Heart right ventricle (tissue), 12 donors: ENCODE data around the gene TSN. TPM values are rescaled to one million over a fixed set of nuclear protein-coding genes. Genes with fewer than 3 reads are reported as not detected.

Experiments
- polyA plus RNA-seq, 2 donors: library from polyadenylated mRNA; stranded (reverse); fragments of 200-250 nt; gene quantifications; one replicate each; pipeline ENCODE4 v1.2.3, GENCODE V29; 2013
- total RNA-seq, 10 donors: library from RNA; stranded (reverse); fragmentation: NEBNext Ultra II Directional in 3 of 10; extraction: Animal tissue kit (Norgen Biotek cat#: 25700) in 3 of 10; gene quantifications; one replicate each; pipeline versions ENCODE4 v1.2.1 to v1.2.4, GENCODE V29; 2021 to 2023
- donor health status: ischemic (EF 13 %, LVEDD 7.1; RV severe dilation, severe dysfunction).
- donor health status: healthy with polysubstance abuse.
- donor health status: DM: no; HTN: yes; CAD: no.
- donor health status: DM: no; HTN: no; CAD: no.
- donor health status: ischemic (EF 25% LVEDD 6.9; RV normal size, moderate dysfunction).
- donor health status: ischemic (EF 25% LVEDD 5.7; RV mildly dilated, moderate dysfunction).
- donor health status: healthy.
- donor health status: nonischemic (EF 11% LVEDD 7.7; RV severe dilation, severe dysfunction).
- donor health status: DM: yes; HTN: yes; CAD: no.
- donor health status: PGD.
- donor health status: ischemic (EF 29% LVEDD 5.4; RV normal size, mild dysfunction).
- donor health status: nonischemic (EF 23%, LVEDD 6.1; RV moderate dilation, normal function).

TSN gene
- total and polyA plus RNA-seq, 12 donors = 15.3 to 54.4 (median 47.3) TPM

Other genes starting within 250 kb of the TSN start
- not detected for gene RNU4ATAC, start 224.8 kb upstream of the TSN start, total RNA-seq
- not detected for gene RNU4ATAC, start 224.8 kb upstream of the TSN start, polyA plus RNA-seq
- 10 to 100 TPM; 52.9 to 90.6 (median 76.4) TPM for gene CLASP1, start 106.2 kb upstream of the TSN start, total RNA-seq
- gene CLASP1, start 106.2 kb upstream of the TSN start, polyA plus RNA-seq = 10 to 100 TPM; 10.1 to 16.5 TPM
- 10 to 100 TPM; 20.8 to 29.7 (median 24.7) TPM for gene NIFK, start 18.8 kb upstream of the TSN start, total RNA-seq
- gene NIFK, start 18.8 kb upstream of the TSN start, polyA plus RNA-seq = 10 to 100 TPM; 31.2 to 37.6 TPM